NCI-H2227 treated with DMSO at 0.1 percent for 48 hours (cell line): Measurements from ENCODE around the gene PLCB4.
"Not testable (repeated sequence)": the region's sequence is repeated elsewhere in the genome, so short reads cannot be mapped to it uniquely, and the experiment has no call there.

Source experiments
- DNase-seq: peaks from one replicate; lab custom pipeline; 2025; lab: John Stamatoyannopoulos, UW

The PLCB4 gene

GRCh38 chr20:9068841-9069663 lies at the start of gene PLCB4:
PLCB4 (plus strand) TSS chr20:9069087; CDS start chr20:9307815, 238,728 bp downstream.
- DNase-seq, result peak; percentile 74

GRCh38 chr20:9019833-9020232 lies 49.1 kb upstream of the PLCB4 start:
- DNase-seq, result no peak

GRCh38 chr20:9021216-9021615 lies 47.7 kb upstream of the PLCB4 start:
- no peak for DNase-seq

GRCh38 chr20:9021699-9022098 lies 47.2 kb upstream of the PLCB4 start:
- no peak for DNase-seq

GRCh38 chr20:9022376-9022775 lies 46.5 kb upstream of the PLCB4 start:
- DNase-seq, result no peak

GRCh38 chr20:9024606-9025005 lies 44.3 kb upstream of the PLCB4 start:
- no peak for DNase-seq

- no peak for DNase-seq
Observed at GRCh38 chr20:9025011-9025410, 43.9 kb upstream of the PLCB4 start.

- DNase-seq, result no peak
Observed at GRCh38 chr20:9025643-9026042, 43.2 kb upstream of the PLCB4 start.

GRCh38 chr20:9027626-9028025 lies 41.3 kb upstream of the PLCB4 start:
- no peak for DNase-seq

GRCh38 chr20:9028419-9028818 lies 40.5 kb upstream of the PLCB4 start:
- no peak for DNase-seq

- no peak for DNase-seq
Observed at GRCh38 chr20:9031991-9032390, 36.9 kb upstream of the PLCB4 start.

- DNase-seq, result no peak
Observed at GRCh38 chr20:9032758-9033157, 36.1 kb upstream of the PLCB4 start.

GRCh38 chr20:9035126-9035525 lies 33.8 kb upstream of the PLCB4 start:
- DNase-seq, result no peak

GRCh38 chr20:9036593-9036992 lies 32.3 kb upstream of the PLCB4 start:
- no peak for DNase-seq

- no peak for DNase-seq
Observed at GRCh38 chr20:9038791-9039535, 29.9 kb upstream of the PLCB4 start.

GRCh38 chr20:9040863-9041524 lies 27.9 kb upstream of the PLCB4 start:
- no peak for DNase-seq

GRCh38 chr20:9043364-9043763 lies 25.5 kb upstream of the PLCB4 start:
- no peak for DNase-seq

GRCh38 chr20:9047928-9048327 lies 21.0 kb upstream of the PLCB4 start:
- DNase-seq, result not testable (repeated sequence)

- no peak for DNase-seq
Observed at GRCh38 chr20:9051508-9051907, 17.4 kb upstream of the PLCB4 start.

GRCh38 chr20:9052136-9052535 lies 16.8 kb upstream of the PLCB4 start:
- no peak for DNase-seq

- DNase-seq, result no peak
Observed at GRCh38 chr20:9053108-9053507, 15.8 kb upstream of the PLCB4 start.

- DNase-seq, result no peak
Observed at GRCh38 chr20:9054176-9054575, 14.7 kb upstream of the PLCB4 start.

GRCh38 chr20:9059931-9060330 lies 9.0 kb upstream of the PLCB4 start:
- DNase-seq, result no peak
